IMR-90 (cell line): ENCODE results near the gene CRY2. TPM values are rescaled to one million over a fixed set of nuclear protein-coding genes. Genes with fewer than 3 reads are reported as not detected.

Experiments
- ATAC-seq: fragments of 200-7000 bp; cut with Tn5 transposase; 2 replicates; pipeline ENCODE4 v1.9.1; 2020; ENCODE audit warnings: low read depth, mild to moderate bottlenecking, moderate library complexity
- BruUV-seq: library from RNA; stranded (reverse); fragments of 400-500 nt; replicated peaks from 2 replicates; lab custom pipeline; 2021; lab: Mats Ljungman, UMichigan
- CTCF ChIA-PET: fragments of 300-600 bp; formaldehyde crosslinking; extraction: SDS; loops from one replicate; lab custom pipeline; 2021; ENCODE audit warnings: antibody characterized with exemption; lab: Yijun Ruan, JAX
- POLR2A ChIA-PET: fragments of 300-600 bp; sonication (Branson Sonifier 250); formaldehyde crosslinking; loops from one replicate; lab custom pipeline; 2022; ENCODE audit warnings: antibody characterized with exemption; ENCODE audit not compliant: unreplicated experiment; lab: Charles Lee
- DNase-seq: peaks from one replicate; pipeline ENCODE4 v3.0.0; 2013
- H2AFZ ChIP-seq: replicated peaks from 2 replicates; pipeline ENCODE3; 2013; ENCODE audit warnings: low read length, mild to moderate bottlenecking; ENCODE audit not compliant: poor library complexity
- H2AK5ac ChIP-seq: 2 replicates; pipeline ENCODE4 v1.6.1; 2013; ENCODE audit warnings: low read depth, low read length, inconsistent platforms
- H2AK9ac ChIP-seq: replicated peaks from 2 replicates; pipeline ENCODE3; 2013; ENCODE audit warnings: mild to moderate bottlenecking, low read depth, low read length, moderate library complexity; ENCODE audit not compliant: poor library complexity
- H2BK120ac ChIP-seq: 2 replicates; pipeline ENCODE4 v1.6.1; 2013; ENCODE audit warnings: low read depth, low read length, inconsistent platforms
- H2BK15ac ChIP-seq: 3 replicates; pipeline ENCODE4 v1.6.1; 2013; ENCODE audit warnings: low read depth, low read length, inconsistent platforms
- H2BK20ac ChIP-seq: 2 replicates; pipeline ENCODE4 v1.6.1; 2013; ENCODE audit warnings: low read depth, mild to moderate bottlenecking, inconsistent platforms, low read length, moderate library complexity
- H2BK5ac ChIP-seq: 2 replicates; pipeline ENCODE4 v1.6.1; 2013; ENCODE audit warnings: mild to moderate bottlenecking, low read depth, low read length, inconsistent platforms; ENCODE audit not compliant: poor library complexity, severe bottlenecking
- H3K14ac ChIP-seq: replicated peaks from 2 replicates; pipeline ENCODE4 v1.6.1; 2013; ENCODE audit warnings: low read depth, low read length, inconsistent platforms
- H3K18ac ChIP-seq: 2 replicates; pipeline ENCODE4 v1.6.1; 2013; ENCODE audit warnings: low read depth, low read length, control low read depth
- H3K23ac ChIP-seq: 2 replicates; pipeline ENCODE4 v1.6.1; 2013; ENCODE audit warnings: low read depth, low read length, inconsistent platforms
- H3K27ac ChIP-seq: 2 replicates; pipeline ENCODE4 v1.5.1; 2013; ENCODE audit warnings: mild to moderate bottlenecking, control low read depth, low read length; ENCODE audit not compliant: insufficient read depth
- H3K27me3 ChIP-seq: 2 replicates; pipeline ENCODE4 v1.6.1; 2013; ENCODE audit warnings: low read length; ENCODE audit not compliant: control insufficient read depth, insufficient read depth
- H3K36me3 ChIP-seq: 2 replicates; pipeline ENCODE4 v1.6.1; 2013; ENCODE audit warnings: low read length, mixed read lengths; ENCODE audit not compliant: control insufficient read depth, insufficient read depth
- H3K4ac ChIP-seq: 2 replicates; pipeline ENCODE4 v1.6.1; 2013; ENCODE audit warnings: low read depth, low read length, inconsistent platforms
- H3K4me1 ChIP-seq: 2 replicates; pipeline ENCODE4 v1.6.1; 2013; ENCODE audit warnings: low read length, mixed read lengths; ENCODE audit not compliant: control insufficient read depth, insufficient read depth
- H3K4me2 ChIP-seq: 2 replicates; pipeline ENCODE4 v1.6.1; 2013; ENCODE audit warnings: low read depth, mild to moderate bottlenecking, control low read depth, low read length, moderate library complexity
- H3K4me3 ChIP-seq: 2 replicates; pipeline ENCODE4 v1.5.1; 2013; ENCODE audit warnings: low read depth, mild to moderate bottlenecking, control low read depth, low read length, moderate library complexity; ENCODE audit not compliant: insufficient read depth
- H3K56ac ChIP-seq: 2 replicates; pipeline ENCODE4 v1.6.1; 2013; ENCODE audit warnings: low read length, inconsistent platforms; ENCODE audit not compliant: insufficient read depth; ENCODE audit errors: extremely low read depth
- H3K79me1 ChIP-seq, 2 experiments: 2 replicates each; pipeline ENCODE4 v1.6.1; 2013; ENCODE audit warnings: low read length in 2 of 2, inconsistent platforms in 1 of 2, low read depth in 1 of 2
- H3K9ac ChIP-seq: 2 replicates; pipeline ENCODE4 v1.6.1; 2013; ENCODE audit warnings: low read depth, low read length, control low read depth
- H3K9me1 ChIP-seq: 2 replicates; pipeline ENCODE4 v1.6.1; 2013; ENCODE audit warnings: low read length, inconsistent platforms; ENCODE audit not compliant: insufficient read depth
- H3K9me3 ChIP-seq: 2 replicates; pipeline ENCODE4 v1.6.1; 2013; ENCODE audit warnings: low read length; ENCODE audit not compliant: control insufficient read depth, insufficient read depth
- H4K20me1 ChIP-seq: 2 replicates; pipeline ENCODE4 v1.6.1; 2013; ENCODE audit warnings: low read length, inconsistent platforms; ENCODE audit not compliant: insufficient read depth
- H4K5ac ChIP-seq: 2 replicates; pipeline ENCODE4 v1.6.1; 2013; ENCODE audit warnings: mild to moderate bottlenecking, low read depth, low read length, control low read depth
- H4K8ac ChIP-seq, 2 experiments: 2 replicates each; pipeline ENCODE4 v1.6.1; 2013; ENCODE audit warnings: low read depth in 2 of 2, low read length in 2 of 2, control low read depth in 1 of 2, inconsistent platforms in 1 of 2
- H4K91ac ChIP-seq: 2 replicates; pipeline ENCODE4 v1.6.1; 2013; ENCODE audit warnings: low read depth, low read length, inconsistent platforms; ENCODE audit not compliant: insufficient read depth
- BHLHE40 ChIP-seq: fragments of 150-350 bp; IDR thresholded peaks from 2 replicates; pipeline ENCODE4 v1.6.1; 2016; ENCODE audit warnings: mild to moderate bottlenecking, low read depth, low read length
- CEBPB ChIP-seq: IDR thresholded peaks from 2 replicates; pipeline ENCODE4 v1.6.1; 2012; ENCODE audit warnings: low read depth, low read length, improper control_type of control experiment
- CHD1 ChIP-seq: IDR thresholded peaks from 2 replicates; pipeline ENCODE4 v1.6.1; 2012; ENCODE audit warnings: low read depth, low read length, improper control_type of control experiment
- FOS ChIP-seq: fragments of 150-350 bp; IDR thresholded peaks from 2 replicates; pipeline ENCODE4 v1.6.1; 2016; ENCODE audit warnings: low read depth, low read length
- MAZ ChIP-seq: IDR thresholded peaks from 2 replicates; pipeline ENCODE4 v1.6.1; 2012; ENCODE audit warnings: low read depth, mild to moderate bottlenecking, low read length, improper control_type of control experiment, moderate library complexity, borderline replicate concordance
- MXI1 ChIP-seq: IDR thresholded peaks from 2 replicates; pipeline ENCODE4 v1.6.1; 2012; ENCODE audit warnings: low read depth, mild to moderate bottlenecking, low read length, moderate library complexity, borderline replicate concordance
- NFE2L2 ChIP-seq: fragments of 150-350 bp; IDR thresholded peaks from 2 replicates; pipeline ENCODE4 v1.6.1; 2016; ENCODE audit warnings: low read depth, mild to moderate bottlenecking, low read length
- POLR2A ChIP-seq: IDR thresholded peaks from 2 replicates; pipeline ENCODE4 v1.6.1; 2012; ENCODE audit warnings: mild to moderate bottlenecking, low read depth, low read length
- RAD21 ChIP-seq: IDR thresholded peaks from 2 replicates; pipeline ENCODE4 v1.6.1; 2012; ENCODE audit warnings: low read length, improper control_type of control experiment
- RCOR1 ChIP-seq: IDR thresholded peaks from 2 replicates; pipeline ENCODE4 v1.6.1; 2012; ENCODE audit warnings: mild to moderate bottlenecking, low read length, improper control_type of control experiment; ENCODE audit not compliant: insufficient replicate concordance
- RFX5 ChIP-seq: IDR thresholded peaks from 2 replicates; pipeline ENCODE4 v1.8.0; 2012; ENCODE audit warnings: low read depth, mild to moderate bottlenecking, low read length, moderate library complexity
- SMC3 ChIP-seq: fragments of 150-350 bp; IDR thresholded peaks from 2 replicates; pipeline ENCODE4 v1.6.1; 2016; ENCODE audit warnings: low read depth, mild to moderate bottlenecking, antibody characterized with exemption, low read length, moderate library complexity
- WGBS, 2 experiments: methylation state at CpG; one replicate each; pipeline versions ENCODE4 v1.1.5 to v1.1.7; 2013; ENCODE audit warnings: missing lambda C conversion rate in 2 of 2; ENCODE audit not compliant: insufficient read length in 1 of 2; ENCODE audit errors: extremely low coverage in 2 of 2; 5-methylcytosine and 5-hydroxymethylcytosine counted together
- dilution Hi-C: fragments of 300-500 bp; cut with HindIII; formaldehyde crosslinking; loops from one replicate; pipeline ENCODE4 v1.14.3; 2018; ENCODE audit warnings: low sequenced_read_pairs; ENCODE audit not compliant: unreplicated experiment
- in situ Hi-C: fragments of 300-500 bp; cut with MboI; formaldehyde crosslinking; loops from 3 replicates; pipeline ENCODE4 v1.14.3; 2019; ENCODE audit warnings: low sequenced_read_pairs, inconsistent platforms, mixed read lengths
- intact Hi-C: fragments of 100-400 bp; cut with micrococcal nuclease; formaldehyde crosslinking; loops from 2 replicates; pipeline ENCODE4 v1.10.0; 2022
- polyA plus RNA-seq, 3 experiments: library from polyadenylated mRNA; depleted of rRNA; stranded (reverse); fragments of >200 nt; gene quantifications; 2 replicates each; pipeline ENCODE4 v1.2.3, GENCODE V29; 2012; ENCODE audit warnings: low replicate concordance in 1 of 3
- total RNA-seq: library from RNA; depleted of rRNA; stranded (reverse); fragments of >200 nt; gene quantifications from 2 replicates; pipeline ENCODE4 v1.2.3, GENCODE V29; 2012
- TF ChIP-seq, protein P1 (sequence below): conservative IDR thresholded peaks from 2 replicates; pipeline ENCODE4 v1.5.1; 2012; ENCODE audit warnings: mild to moderate bottlenecking, low read depth, low read length, improper control_type of control experiment
- TF ChIP-seq, protein P2 (sequence below): fragments of 150-350 bp; IDR thresholded peaks from 2 replicates; pipeline ENCODE4 v1.6.1; 2016; ENCODE audit warnings: low read depth, mild to moderate bottlenecking, low read length, moderate library complexity, borderline replicate concordance
- TF ChIP-seq, protein P3 (sequence below): fragments of 150-350 bp; IDR thresholded peaks from 2 replicates; pipeline ENCODE4 v1.6.1; 2017; ENCODE audit warnings: mild to moderate bottlenecking, antibody characterized with exemption, low read length, low read depth

Gene CRY2
- total and polyA plus RNA-seq, 2 of the 4 experiments (the other 2 are of a cell fraction) = 12.2 to 13.1 TPM

DNA sequence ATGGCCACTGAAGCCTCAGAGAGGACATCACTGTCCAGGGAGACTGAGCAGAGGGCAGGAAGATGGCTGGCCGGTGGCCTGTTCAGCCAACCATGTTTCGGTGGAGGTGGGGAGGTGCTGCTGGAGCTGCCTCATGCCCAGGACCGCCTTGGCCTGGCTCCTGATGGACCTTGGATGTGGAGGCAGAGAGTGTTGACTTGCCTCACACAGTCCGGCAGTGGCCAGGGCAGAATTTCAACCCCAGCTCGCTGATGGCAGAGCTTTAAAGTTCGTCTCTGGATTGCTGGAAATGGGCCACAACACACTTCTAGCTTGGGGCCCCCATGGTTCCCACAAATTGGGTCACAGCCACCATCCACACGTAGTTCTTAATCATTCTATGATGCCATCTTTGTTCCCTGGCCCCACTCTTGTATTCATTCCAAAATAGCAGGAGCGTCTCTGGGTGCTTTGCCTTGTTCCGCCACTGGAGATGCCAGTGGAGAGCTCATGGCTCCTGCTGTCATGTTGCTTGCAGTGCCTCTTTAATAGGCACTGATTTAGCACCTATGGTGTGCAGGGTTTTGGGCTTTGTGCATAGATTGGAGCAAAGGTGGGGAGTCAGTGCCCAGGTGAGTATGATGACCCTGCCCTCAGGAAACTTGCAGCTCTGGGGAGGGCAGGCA is 43.7 kb downstream of the CRY2 start:
- Histone ChIP-seq H2BK5ac (no peak overlapping the region), H3K23ac (no peak overlapping the region), H3K79me1 (no peaks in the 10 kb centered on the region), H3K4me1 (no peaks in the 10 kb centered on the region), H2AK5ac (no peak overlapping the region), H4K8ac (no peak overlapping the region), H4K91ac (no peak overlapping the region), H3K4me2 (no peak overlapping the region), H4K5ac (no peak overlapping the region), H3K4me3 (no peak overlapping the region), H4K20me1 (peaks cover 3% of the 10 kb centered on the region), H3K27me3 (peaks cover 48% of the 10 kb centered on the region), H3K27ac (no peak overlapping the region), H3K9ac (no peak overlapping the region), H2BK15ac (no peak overlapping the region), H2AFZ (no peak overlapping the region), H3K9me3 (no peaks in the 10 kb centered on the region), H3K14ac (no peak overlapping the region), H3K18ac (no peak overlapping the region), H2BK120ac (no peak overlapping the region), H3K56ac (no peak overlapping the region), H2BK20ac (no peak overlapping the region), H3K4ac (no peak overlapping the region), H3K36me3 (no peaks in the 10 kb centered on the region), H3K9me1 (no peaks in the 10 kb centered on the region; the same call in 1 of the 2 replicates), H2AK9ac (no peak overlapping the region)
- dilution Hi-C loops (no loop called here), intact Hi-C loops (no loop called here), in situ Hi-C loops (no loop called here)
- POLR2A ChIA-PET = no interaction called here
- WGBS, 2 experiments = 55% methylated on average over 5 of the region's 9 CpGs; no CpG with 5 or more reads in 1 of the 2 experiments
- ATAC-seq (no peak), DNase-seq (no peak)
- TF ChIP-seq CHD1 (no peak), FOS (no peak), RCOR1 (no peak), RFX5 (no peak), NFE2L2 (no peak), MAZ (no peak), POLR2A (no peak), RAD21 (no peak), SMC3 (no peak), MXI1 (no peak), CEBPB (no peak), BHLHE40 (no peak)
- TF ChIP-seq, protein P1, sequence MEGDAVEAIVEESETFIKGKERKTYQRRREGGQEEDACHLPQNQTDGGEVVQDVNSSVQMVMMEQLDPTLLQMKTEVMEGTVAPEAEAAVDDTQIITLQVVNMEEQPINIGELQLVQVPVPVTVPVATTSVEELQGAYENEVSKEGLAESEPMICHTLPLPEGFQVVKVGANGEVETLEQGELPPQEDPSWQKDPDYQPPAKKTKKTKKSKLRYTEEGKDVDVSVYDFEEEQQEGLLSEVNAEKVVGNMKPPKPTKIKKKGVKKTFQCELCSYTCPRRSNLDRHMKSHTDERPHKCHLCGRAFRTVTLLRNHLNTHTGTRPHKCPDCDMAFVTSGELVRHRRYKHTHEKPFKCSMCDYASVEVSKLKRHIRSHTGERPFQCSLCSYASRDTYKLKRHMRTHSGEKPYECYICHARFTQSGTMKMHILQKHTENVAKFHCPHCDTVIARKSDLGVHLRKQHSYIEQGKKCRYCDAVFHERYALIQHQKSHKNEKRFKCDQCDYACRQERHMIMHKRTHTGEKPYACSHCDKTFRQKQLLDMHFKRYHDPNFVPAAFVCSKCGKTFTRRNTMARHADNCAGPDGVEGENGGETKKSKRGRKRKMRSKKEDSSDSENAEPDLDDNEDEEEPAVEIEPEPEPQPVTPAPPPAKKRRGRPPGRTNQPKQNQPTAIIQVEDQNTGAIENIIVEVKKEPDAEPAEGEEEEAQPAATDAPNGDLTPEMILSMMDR = no peak
- TF ChIP-seq, protein P2, sequence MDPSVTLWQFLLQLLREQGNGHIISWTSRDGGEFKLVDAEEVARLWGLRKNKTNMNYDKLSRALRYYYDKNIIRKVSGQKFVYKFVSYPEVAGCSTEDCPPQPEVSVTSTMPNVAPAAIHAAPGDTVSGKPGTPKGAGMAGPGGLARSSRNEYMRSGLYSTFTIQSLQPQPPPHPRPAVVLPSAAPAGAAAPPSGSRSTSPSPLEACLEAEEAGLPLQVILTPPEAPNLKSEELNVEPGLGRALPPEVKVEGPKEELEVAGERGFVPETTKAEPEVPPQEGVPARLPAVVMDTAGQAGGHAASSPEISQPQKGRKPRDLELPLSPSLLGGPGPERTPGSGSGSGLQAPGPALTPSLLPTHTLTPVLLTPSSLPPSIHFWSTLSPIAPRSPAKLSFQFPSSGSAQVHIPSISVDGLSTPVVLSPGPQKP = no peak
- TF ChIP-seq, protein P3, sequence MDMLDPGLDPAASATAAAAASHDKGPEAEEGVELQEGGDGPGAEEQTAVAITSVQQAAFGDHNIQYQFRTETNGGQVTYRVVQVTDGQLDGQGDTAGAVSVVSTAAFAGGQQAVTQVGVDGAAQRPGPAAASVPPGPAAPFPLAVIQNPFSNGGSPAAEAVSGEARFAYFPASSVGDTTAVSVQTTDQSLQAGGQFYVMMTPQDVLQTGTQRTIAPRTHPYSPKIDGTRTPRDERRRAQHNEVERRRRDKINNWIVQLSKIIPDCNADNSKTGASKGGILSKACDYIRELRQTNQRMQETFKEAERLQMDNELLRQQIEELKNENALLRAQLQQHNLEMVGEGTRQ = no peak
- CTCF ChIA-PET = no interaction called here
- BruUV-seq = no TSS peak
